Cardiac muscle cell (in vitro differentiated cells and primary cell): ENCODE measurements around the gene UGT3A2. TPM values are rescaled to one million over a fixed set of nuclear protein-coding genes. Genes with fewer than 3 reads are reported as not detected.
"Not testable (repeated sequence)": the region's sequence is repeated elsewhere in the genome, so short reads cannot be mapped to it uniquely, and the experiment has no call there.

Source experiments
- DNase-seq, 2 donors: peaks; one replicate each; pipeline versions ENCODE4 v3.0.0 to v3.0.0-alpha.2; 2010 to 2017; ENCODE audit warnings: low read depth in 1 of 2, low spot score in 1 of 2
- H3K27ac ChIP-seq: fragments of 200-600 bp; sonication (generic); 2 replicates; pipeline ENCODE4 v1.5.1; 2016
- H3K27me3 ChIP-seq: fragments of 200-600 bp; sonication (generic); 2 replicates; pipeline ENCODE4 v1.6.0; 2016; ENCODE audit warnings: control low read depth
- H3K36me3 ChIP-seq: fragments of 200-600 bp; sonication (generic); 2 replicates; pipeline ENCODE4 v1.5.1; 2016; ENCODE audit warnings: control low read depth
- H3K4me1 ChIP-seq: fragments of 200-600 bp; sonication (generic); 2 replicates; pipeline ENCODE4 v1.8.1; 2017; ENCODE audit warnings: low read depth, mild to moderate bottlenecking, mixed run types
- H3K4me3 ChIP-seq: fragments of 200-600 bp; sonication (generic); 2 replicates; pipeline ENCODE4 v1.5.1; 2016; ENCODE audit warnings: mild to moderate bottlenecking
- H3K9me3 ChIP-seq: fragments of 200-600 bp; sonication (generic); 2 replicates; pipeline ENCODE4 v1.5.1; 2017; ENCODE audit warnings: low read depth, mild to moderate bottlenecking, control low read depth
- CTCF ChIP-seq: IDR thresholded peaks from 2 replicates; pipeline ENCODE4 v1.5.1; 2012; ENCODE audit warnings: low read depth, mild to moderate bottlenecking, low read length
- polyA plus RNA-seq: library from polyadenylated mRNA; unstranded; fragments of >200 nt; fragmentation: Nextera tagmentation; extraction: Ambion mirVana; gene quantifications from 2 replicates; pipeline ENCODE4 v1.2.1, GENCODE V29; 2016
- total RNA-seq: library from RNA; depleted of rRNA; stranded (reverse); fragments of >200 nt; gene quantifications from 2 replicates; pipeline ENCODE4 v1.2.3, GENCODE V29; 2016

Gene UGT3A2
- total and polyA plus RNA-seq, 2 experiments from 2014 or later = 2.8 to 11.6 TPM

GRCh38 chr5:36035696-36036095 is 31.0 kb downstream of the UGT3A2 start:
- Histone ChIP-seq H3K27me3 (no peaks in the 10 kb centered on the region), H3K9me3 (no peaks in the 10 kb centered on the region), H3K27ac (no peak overlapping the region), H3K36me3 (no peaks in the 10 kb centered on the region), H3K4me3 (no peak overlapping the region), H3K4me1 (no peaks in the 10 kb centered on the region)
- DNase-seq = no peak
- TF ChIP-seq CTCF = no peak

- DNase-seq, H3K27me3 ChIP-seq, H3K9me3 ChIP-seq, H3K36me3 ChIP-seq, H3K4me1 ChIP-seq, H3K27ac ChIP-seq, H3K4me3 ChIP-seq: not testable (repeated sequence)
Measured at GRCh38 chr5:36034536-36035134, 32.0 kb downstream of the UGT3A2 start.

- H3K27ac ChIP-seq = no peak overlapping the region
- DNase-seq = no peak
- TF ChIP-seq CTCF = no peak
Measured at GRCh38 chr5:36033486-36033885, 33.2 kb downstream of the UGT3A2 start.

GRCh38 chr5:36033047-36033446 is 33.6 kb downstream of the UGT3A2 start:
- H3K36me3 ChIP-seq = no peaks in the 10 kb centered on the region
- H3K9me3 ChIP-seq = no peaks in the 10 kb centered on the region
- H3K4me1 ChIP-seq = no peaks in the 10 kb centered on the region
- no peak overlapping the region for H3K4me3 ChIP-seq
- no peak for DNase-seq
- no peak overlapping the region for H3K27ac ChIP-seq
- TF ChIP-seq CTCF = no peak
- no peaks in the 10 kb centered on the region for H3K27me3 ChIP-seq

More at GRCh38 chr5:36033486-36033885, 33.2 kb downstream of the UGT3A2 start:
- Histone ChIP-seq H3K36me3 (no peaks in the 10 kb centered on the region), H3K4me1 (no peaks in the 10 kb centered on the region), H3K9me3 (no peaks in the 10 kb centered on the region), H3K4me3 (no peak overlapping the region), H3K27me3 (no peaks in the 10 kb centered on the region)

GRCh38 chr5:36031223-36031622 is 35.5 kb downstream of the UGT3A2 start:
- no peak overlapping the region for H3K4me3 ChIP-seq
- H3K9me3 ChIP-seq = no peaks in the 10 kb centered on the region
- no peak for DNase-seq
- H3K27ac ChIP-seq = no peak overlapping the region
- no peak for TF ChIP-seq CTCF
- H3K36me3 ChIP-seq = no peaks in the 10 kb centered on the region
- no peaks in the 10 kb centered on the region for H3K4me1 ChIP-seq
- H3K27me3 ChIP-seq = no peaks in the 10 kb centered on the region

GRCh38 chr5:36029914-36030313 is 36.8 kb downstream of the UGT3A2 start:
- no peak for DNase-seq

More at GRCh38 chr5:36029914-36030313, 36.8 kb downstream of the UGT3A2 start:
- no peak overlapping the region for H3K27ac ChIP-seq
- H3K4me3 ChIP-seq = no peak overlapping the region
- no peak for TF ChIP-seq CTCF
- H3K9me3 ChIP-seq = no peaks in the 10 kb centered on the region
- H3K36me3 ChIP-seq = no peaks in the 10 kb centered on the region
- no peaks in the 10 kb centered on the region for H3K4me1 ChIP-seq
- no peaks in the 10 kb centered on the region for H3K27me3 ChIP-seq
